ENCODE measurements around the gene TMEM53. TPM values are rescaled to one million over a fixed set of nuclear protein-coding genes. Genes with fewer than 3 reads are reported as not detected.

TMEM53 gene
- total and polyA plus RNA-seq, 3 donors from 2014 or later, result 15.6 to 40.2 (median 18.9) TPM

GRCh38 chr1:44677201-44677766 is 3.0 kb upstream of the TMEM53 start:
- H3K27me3 ChIP-seq, result no peaks in the 10 kb centered on the region
- no peak for DNase-seq
- 75 to 78% methylated on average over 6 of the region's 6 CpGs for WGBS, 2 donors
- H3K9me3 ChIP-seq, result no peaks in the 10 kb centered on the region
- no peak for TF ChIP-seq POLR2A (IDR thresholded peaks at IDR 0.05)
- TF ChIP-seq CTCF (IDR thresholded peaks at IDR 0.05), result peak; percentile 28 to 48 (median 45)
- H3K36me3 ChIP-seq (ENCODE audit: low read depth, missing control alignments), result no peaks in the 10 kb centered on the region
- H3K4me1 ChIP-seq, result peaks cover 12% of the 10 kb centered on the region
- intact Hi-C loops (cut with DNase I; ENCODE audit: low total_unique reads), result no loop called here
- H3K4me3 ChIP-seq, result no peak overlapping the region
- no peak overlapping the region for H3K27ac ChIP-seq

GRCh38 chr1:44676484-44677200 is 2.4 kb upstream of the TMEM53 start:
- Histone ChIP-seq H3K27me3 (no peaks in the 10 kb centered on the region), H3K4me3 (no peak overlapping the region), H3K27ac (no peak overlapping the region), H3K36me3 (ENCODE audit: low read depth, missing control alignments) (no peaks in the 10 kb centered on the region), H3K4me1 (peaks cover 12% of the 10 kb centered on the region), H3K9me3 (no peaks in the 10 kb centered on the region)
- WGBS, 2 donors, result 75 to 84% methylated on average over 5 of the region's 5 CpGs
- no peak for DNase-seq
- intact Hi-C loops (cut with DNase I; ENCODE audit: low total_unique reads), result no loop called here
- TF ChIP-seq POLR2A (IDR thresholded peaks at IDR 0.05), result no peak
- no peak for TF ChIP-seq CTCF (IDR thresholded peaks at IDR 0.05)

GRCh38 chr1:44675186-44675585 is 905 bp upstream of the TMEM53 start:
- Histone ChIP-seq H3K4me1 (peaks cover 12% of the 10 kb centered on the region), H3K27me3 (no peaks in the 10 kb centered on the region), H3K27ac (peak overlapping the region in 1 of 2 donors; percentile 89), H3K4me3 (peak overlapping the region; percentile 59 to 74), H3K36me3 (ENCODE audit: low read depth, missing control alignments) (no peaks in the 10 kb centered on the region), H3K9me3 (no peaks in the 10 kb centered on the region)
- no peak for DNase-seq
- 62 to 69% methylated on average over 7 of the region's 7 CpGs for WGBS, 2 donors
- intact Hi-C loops (cut with DNase I; ENCODE audit: low total_unique reads), result no loop called here
- TF ChIP-seq CTCF (IDR thresholded peaks at IDR 0.05), result no peak
- TF ChIP-seq POLR2A (IDR thresholded peaks at IDR 0.05), result no peak

GRCh38 chr1:44673675-44674112 is 587 bp downstream of the TMEM53 start:
- Histone ChIP-seq H3K36me3 (ENCODE audit: low read depth, missing control alignments) (no peaks in the 10 kb centered on the region), H3K4me3 (peak overlapping the region; percentile 59 to 74), H3K9me3 (no peaks in the 10 kb centered on the region), H3K27ac (peak overlapping the region; percentile 88 to 89), H3K4me1 (peaks cover 12% of the 10 kb centered on the region), H3K27me3 (no peaks in the 10 kb centered on the region)
- TF ChIP-seq POLR2A (IDR thresholded peaks at IDR 0.05), result no peak
- no peak for TF ChIP-seq CTCF (IDR thresholded peaks at IDR 0.05)
- no peak for DNase-seq
- WGBS, 2 donors, result 0 to 1% methylated on average over 16 of the region's 16 CpGs
- intact Hi-C loops (cut with DNase I; ENCODE audit: low total_unique reads), result no loop called here
